GM12878 (cell line): Measurements from ENCODE around the gene FGD1. TPM values are rescaled to one million over a fixed set of nuclear protein-coding genes. Genes with fewer than 3 reads are reported as not detected.

Source experiments
- ATAC-seq: fragments of 200-7000 bp; cut with Tn5 transposase; 3 replicates; pipeline ENCODE4 v1.9.1; 2020; ENCODE audit warnings: mild to moderate bottlenecking, moderate library complexity
- BruUV-seq: library from RNA; stranded (reverse); fragments of 400-500 nt; replicated peaks from 2 replicates; lab custom pipeline; 2021; lab: Mats Ljungman, UMichigan
- CTCF ChIA-PET: fragments of 300-600 bp; sonication (Branson Sonifier 250); formaldehyde crosslinking; extraction: SDS; loops from one replicate; lab custom pipeline; 2021; ENCODE audit warnings: inconsistent platforms; lab: Yijun Ruan, JAX
- POLR2A ChIA-PET: fragments of 350-600 bp; formaldehyde crosslinking; extraction: SDS; loops from one replicate; lab custom pipeline; 2021; ENCODE audit warnings: inconsistent platforms; lab: Charles Lee
- RAD21 ChIA-PET: fragments of 300-600 bp; sonication (Branson Sonifier 250); formaldehyde crosslinking; loops from one replicate; lab custom pipeline; 2023; ENCODE audit warnings: antibody characterized with exemption; ENCODE audit not compliant: unreplicated experiment; lab: Charles Lee
- SMC1A ChIA-PET: fragments of 300-600 bp; sonication (Branson Sonifier 250); formaldehyde crosslinking; loops from one replicate; lab custom pipeline; 2023; ENCODE audit not compliant: unreplicated experiment, uncharacterized antibody; lab: Charles Lee
- DNase-seq: peaks from one replicate; pipeline ENCODE4 v3.0.0-alpha.2; 2011; ENCODE audit warnings: low read depth, low spot score
- FAIRE-seq: peaks from 3 replicates; lab custom pipeline; 2011; peaks lifted over from hg19 to GRCh38; lab: Jason Lieb, UNC
- H2AFZ ChIP-seq: 2 replicates; pipeline ENCODE4 v1.6.0; 2011; ENCODE audit warnings: low read depth, low read length, control low read depth; ENCODE audit not compliant: control insufficient read depth
- H3K27ac ChIP-seq: 2 replicates; pipeline ENCODE4 v1.5.1; 2011; ENCODE audit warnings: control low read depth; ENCODE audit not compliant: control insufficient read depth, insufficient read depth
- H3K27me3 ChIP-seq, 2 experiments: replicated peaks in 1 of 2; 2 replicates each; pipeline versions ENCODE4 v1.6.0 to v1.6.1; 2011; ENCODE audit warnings: low read length in 1 of 2; ENCODE audit not compliant: control insufficient read depth in 2 of 2, insufficient read depth in 2 of 2
- H3K36me3 ChIP-seq, 2 experiments: 2 replicates each; pipeline ENCODE4 v1.5.1; 2011; ENCODE audit warnings: low read length in 1 of 2; ENCODE audit not compliant: control insufficient read depth in 2 of 2, insufficient read depth in 2 of 2
- H3K4me1 ChIP-seq: 2 replicates; pipeline ENCODE4 v1.6.1; 2011; ENCODE audit warnings: mild to moderate bottlenecking, low read length, moderate library complexity, mixed read lengths; ENCODE audit not compliant: control insufficient read depth, insufficient read depth
- H3K4me2 ChIP-seq: 2 replicates; pipeline ENCODE4 v1.6.0; 2011; ENCODE audit warnings: control low read depth; ENCODE audit not compliant: control insufficient read depth, insufficient read depth
- H3K4me3 ChIP-seq: fragments of 200-600 bp; sonication (generic); 2 replicates; pipeline ENCODE4 v1.5.1; 2016
- H3K79me2 ChIP-seq: 2 replicates; pipeline ENCODE4 v1.6.0; 2011; ENCODE audit warnings: low read length; ENCODE audit not compliant: control insufficient read depth, insufficient read depth
- H3K9ac ChIP-seq: 2 replicates; pipeline ENCODE4 v1.8.0; 2011; ENCODE audit warnings: low read length, control low read depth, mixed read lengths; ENCODE audit not compliant: control insufficient read depth, insufficient read depth
- H3K9me3 ChIP-seq: replicated peaks from 3 replicates; pipeline ENCODE4 v1.5.1; 2011; ENCODE audit warnings: mild to moderate bottlenecking, low read length; ENCODE audit not compliant: control insufficient read depth, insufficient read depth
- H4K20me1 ChIP-seq: 2 replicates; pipeline ENCODE4 v1.6.0; 2011; ENCODE audit not compliant: control insufficient read depth, insufficient read depth
- BCL11A ChIP-seq: IDR thresholded peaks from 2 replicates; pipeline ENCODE4 v1.6.1; 2011; ENCODE audit warnings: low read depth, low read length
- CEBPZ ChIP-seq: fragments of 150-350 bp; IDR thresholded peaks from 2 replicates; pipeline ENCODE4 v1.6.1; 2016; ENCODE audit warnings: low read depth, low read length
- CTCF ChIP-seq, 3 experiments: IDR thresholded peaks in 2 of 3; conservative IDR thresholded peaks in 1 of 3; 2 replicates each; pipeline ENCODE4 v1.5.1; 2011; ENCODE audit warnings: low read depth in 3 of 3, low read length in 3 of 3, mild to moderate bottlenecking in 3 of 3, control low read depth in 2 of 3, moderate library complexity in 2 of 3, inconsistent platforms in 1 of 3, mixed read lengths in 1 of 3; ENCODE audit not compliant: control insufficient read depth in 2 of 3, insufficient read depth in 1 of 3; ENCODE audit errors: extremely low read depth in 1 of 3
- EZH2 ChIP-seq: IDR thresholded peaks from 2 replicates; pipeline ENCODE4 v1.6.1; 2012; ENCODE audit warnings: low read depth, mild to moderate bottlenecking, control low read depth, inconsistent platforms, low read length, borderline replicate concordance; ENCODE audit not compliant: control insufficient read depth
- MEF2A ChIP-seq: IDR thresholded peaks from 2 replicates; pipeline ENCODE4 v1.6.1; 2011; ENCODE audit warnings: low read depth, mild to moderate bottlenecking, low read length, moderate library complexity; ENCODE audit not compliant: insufficient read depth
- NFXL1 ChIP-seq: fragments of 450-650 bp; IDR thresholded peaks from 2 replicates; pipeline ENCODE4 v1.6.1; 2017; ENCODE audit warnings: antibody characterized with exemption, mild to moderate bottlenecking, borderline replicate concordance
- NR2C2 ChIP-seq: IDR thresholded peaks from 2 replicates; pipeline ENCODE4 v1.6.1; 2011; ENCODE audit warnings: borderline replicate concordance, low read depth; ENCODE audit not compliant: control insufficient read depth, insufficient read length
- POU2F2 ChIP-seq: IDR thresholded peaks from 3 replicates; pipeline ENCODE4 v1.6.1; 2011; ENCODE audit warnings: low read depth, mild to moderate bottlenecking, low read length, borderline replicate concordance
- RAD21 ChIP-seq: IDR thresholded peaks from 2 replicates; pipeline ENCODE4 v1.6.1; 2011; ENCODE audit warnings: mild to moderate bottlenecking, low read depth, low read length, moderate library complexity; ENCODE audit not compliant: insufficient read depth
- SUZ12 ChIP-seq: fragments of 200-600 bp; sonication (generic); IDR thresholded peaks from one replicate; pipeline ENCODE4 v1.6.1; 2018; ENCODE audit warnings: antibody characterized with exemption, mild to moderate bottlenecking; ENCODE audit not compliant: unreplicated experiment
- ZNF207 ChIP-seq: fragments of 450-650 bp; IDR thresholded peaks from 2 replicates; pipeline ENCODE4 v1.6.1; 2014; ENCODE audit warnings: antibody characterized with exemption, mild to moderate bottlenecking, borderline replicate concordance
- WGBS: methylation state at CpG from one replicate; pipeline ENCODE4 v1.1.6; 2016; ENCODE audit warnings: low lambda C conversion rate; ENCODE audit not compliant: insufficient replicate concordance, insufficient coverage; ENCODE audit errors: missing lambda C conversion rate; 5-methylcytosine and 5-hydroxymethylcytosine counted together
- in situ Hi-C: fragments of 300-500 bp; cut with MboI; formaldehyde crosslinking; loops from 9 replicates; pipeline ENCODE4 v1.14.3; 2018; ENCODE audit warnings: mixed read lengths
- intact Hi-C: fragments of 100-400 bp; cut with micrococcal nuclease; formaldehyde crosslinking; loops from one replicate; pipeline ENCODE4 v1.14.2; 2022; ENCODE audit not compliant: unreplicated experiment
- polyA plus RNA-seq, 11 experiments: library from polyadenylated mRNA; depleted of rRNA in 4 of 11; unstranded in 6 of 11; stranded (reverse) in 5 of 11; fragments of >200 nt; fragmentation: Nextera tagmentation in 4 of 11; fragmentation: Illumina TruSeq in 1 of 11; extraction: Ambion mirVana in 4 of 11; extraction: Trizol in 1 of 11; gene quantifications; 1 replicate in 1 of 11; 2 replicates in 10 of 11; pipeline versions ENCODE4 v1.2.1 to v1.2.3, GENCODE V29; 2011 to 2016; ENCODE audit warnings: inconsistent platforms in 2 of 11, missing spikeins in 2 of 11, low read depth in 1 of 11
- total RNA-seq, 4 experiments: library from RNA; depleted of rRNA in 3 of 4; stranded (reverse); fragments of >200 nt in 3 of 4; fragmentation: Illumina TruSeq in 1 of 4; extraction: Trizol in 1 of 4; gene quantifications; 2 replicates each; pipeline versions ENCODE4 v1.2.1 to v1.2.3, GENCODE V29; 2013 to 2021

The FGD1 gene
- total and polyA plus RNA-seq, 10 of the 15 experiments (the other 5 are each of a cell fraction or from before 2014, with no cell fraction given): 0.05 to 0.50 (median 0.45) TPM; not detected in 7

- POLR2A ChIA-PET: no interaction called here
- CTCF ChIA-PET: no interaction called here
- no peaks in the 10 kb centered on the region for H3K79me2 ChIP-seq
- TF ChIP-seq RAD21 (0 out of 2 replicates have a peak, but pooled peaks have one; percentile 8), CTCF (IDR thresholded peaks at IDR 0.05 in 2 of 3, conservative IDR thresholded peaks at IDR 0.05 in 1 of 3; ENCODE audit: control insufficient read depth in 2 of 3, extremely low read depth in 1 of 3, insufficient read depth in 1 of 3, low read depth in 3 of 3, low read length in 3 of 3) (0 out of 6 replicates have a peak, but pooled peaks of 1 of the 3 experiments have one; percentile 18), NR2C2 (no peak)
- TF ChIP-seq, all 136 proteins: peak for 2
- intact Hi-C loops (no loop called here), in situ Hi-C loops (no loop called here)
- ChIA-PET RAD21 (no interaction called here), SMC1A (no interaction called here)
- H3K27ac ChIP-seq: no peak overlapping the region
- no peaks in the 10 kb centered on the region for H3K4me1 ChIP-seq
- no peaks in the 10 kb centered on the region for H4K20me1 ChIP-seq
- ATAC-seq (peak; percentile 60), DNase-seq (no peak), FAIRE-seq (no peak)
- no peak overlapping the region for H2AFZ ChIP-seq
- no TSS peak for BruUV-seq
- H3K27me3 ChIP-seq: no peaks in the 10 kb centered on the region
- no peak overlapping the region for H3K9ac ChIP-seq
- no peaks in the 10 kb centered on the region for H3K36me3 ChIP-seq
- no peak overlapping the region for H3K4me3 ChIP-seq
- H3K9me3 ChIP-seq: no peaks in the 10 kb centered on the region
- WGBS: 46% methylated on average over 2 of the region's 2 CpGs
- no peak overlapping the region for H3K4me2 ChIP-seq
These were observed 43.1 kb downstream of the FGD1 start for GRCh38 chrX:54452920-54453319.

GRCh38 chrX:54449929-54450328, 46.1 kb downstream of the FGD1 start:
- FAIRE-seq: no peak

More at GRCh38 chrX:54449929-54450328, 46.1 kb downstream of the FGD1 start:
- ChIA-PET RAD21 (no interaction called here), POLR2A (interaction anchor here (0.5 kb wide), 1 partner anchor 697 kb away, joined by 3 read pairs; no protein-coding TSS in a partner anchor), SMC1A (no interaction called here), CTCF (no interaction called here)
- Histone ChIP-seq H3K27me3 (no peaks in the 10 kb centered on the region), H3K9ac (no peak overlapping the region), H3K4me3 (no peak overlapping the region), H2AFZ (no peak overlapping the region), H3K36me3 (no peaks in the 10 kb centered on the region; a peak in 1 of 4 replicates), H3K27ac (no peak overlapping the region), H3K9me3 (no peaks in the 10 kb centered on the region; the same call in 2 of the 3 replicates), H3K79me2 (no peaks in the 10 kb centered on the region), H3K4me2 (no peak overlapping the region), H4K20me1 (no peaks in the 10 kb centered on the region), H3K4me1 (no peaks in the 10 kb centered on the region)
- in situ Hi-C loops: no loop called here
- no peak for TF ChIP-seq CEBPZ
- TF ChIP-seq EZH2: no peak
- no peak for TF ChIP-seq SUZ12
- no peak for TF ChIP-seq NFXL1
- TF ChIP-seq POU2F2: no peak
- no peak for TF ChIP-seq MEF2A
- no peak for TF ChIP-seq BCL11A
- no peak for TF ChIP-seq ZNF207
- BruUV-seq: no TSS peak
- intact Hi-C loops: no loop called here
- DNase-seq: no peak
- ATAC-seq: no peak
